IMR-90 (cell line): Measurements from ENCODE around the gene GDPD3. TPM values are rescaled to one million over a fixed set of nuclear protein-coding genes. Genes with fewer than 3 reads are reported as not detected.

ENCODE experiments used
- ATAC-seq: fragments of 200-7000 bp; cut with Tn5 transposase; 2 replicates; pipeline ENCODE4 v1.9.1; 2020; ENCODE audit warnings: low read depth, mild to moderate bottlenecking, moderate library complexity
- BruUV-seq: library from RNA; stranded (reverse); fragments of 400-500 nt; replicated peaks from 2 replicates; lab custom pipeline; 2021; lab: Mats Ljungman, UMichigan
- CTCF ChIA-PET: fragments of 300-600 bp; formaldehyde crosslinking; extraction: SDS; loops from one replicate; lab custom pipeline; 2021; ENCODE audit warnings: antibody characterized with exemption; lab: Yijun Ruan, JAX
- POLR2A ChIA-PET: fragments of 300-600 bp; sonication (Branson Sonifier 250); formaldehyde crosslinking; loops from one replicate; lab custom pipeline; 2022; ENCODE audit warnings: antibody characterized with exemption; ENCODE audit not compliant: unreplicated experiment; lab: Charles Lee
- DNase-seq: peaks from one replicate; pipeline ENCODE4 v3.0.0; 2013
- H2AFZ ChIP-seq: replicated peaks from 2 replicates; pipeline ENCODE3; 2013; ENCODE audit warnings: low read length, mild to moderate bottlenecking; ENCODE audit not compliant: poor library complexity
- H2AK5ac ChIP-seq: 2 replicates; pipeline ENCODE4 v1.6.1; 2013; ENCODE audit warnings: low read depth, low read length, inconsistent platforms
- H2AK9ac ChIP-seq: replicated peaks from 2 replicates; pipeline ENCODE3; 2013; ENCODE audit warnings: mild to moderate bottlenecking, low read depth, low read length, moderate library complexity; ENCODE audit not compliant: poor library complexity
- H2BK120ac ChIP-seq: 2 replicates; pipeline ENCODE4 v1.6.1; 2013; ENCODE audit warnings: low read depth, low read length, inconsistent platforms
- H2BK15ac ChIP-seq: 3 replicates; pipeline ENCODE4 v1.6.1; 2013; ENCODE audit warnings: low read depth, low read length, inconsistent platforms
- H2BK20ac ChIP-seq: 2 replicates; pipeline ENCODE4 v1.6.1; 2013; ENCODE audit warnings: low read depth, mild to moderate bottlenecking, inconsistent platforms, low read length, moderate library complexity
- H2BK5ac ChIP-seq: 2 replicates; pipeline ENCODE4 v1.6.1; 2013; ENCODE audit warnings: mild to moderate bottlenecking, low read depth, low read length, inconsistent platforms; ENCODE audit not compliant: poor library complexity, severe bottlenecking
- H3K14ac ChIP-seq: replicated peaks from 2 replicates; pipeline ENCODE4 v1.6.1; 2013; ENCODE audit warnings: low read depth, low read length, inconsistent platforms
- H3K18ac ChIP-seq: 2 replicates; pipeline ENCODE4 v1.6.1; 2013; ENCODE audit warnings: low read depth, low read length, control low read depth
- H3K23ac ChIP-seq: 2 replicates; pipeline ENCODE4 v1.6.1; 2013; ENCODE audit warnings: low read depth, low read length, inconsistent platforms
- H3K27ac ChIP-seq: 2 replicates; pipeline ENCODE4 v1.5.1; 2013; ENCODE audit warnings: mild to moderate bottlenecking, control low read depth, low read length; ENCODE audit not compliant: insufficient read depth
- H3K27me3 ChIP-seq: 2 replicates; pipeline ENCODE4 v1.6.1; 2013; ENCODE audit warnings: low read length; ENCODE audit not compliant: control insufficient read depth, insufficient read depth
- H3K36me3 ChIP-seq: 2 replicates; pipeline ENCODE4 v1.6.1; 2013; ENCODE audit warnings: low read length, mixed read lengths; ENCODE audit not compliant: control insufficient read depth, insufficient read depth
- H3K4ac ChIP-seq: 2 replicates; pipeline ENCODE4 v1.6.1; 2013; ENCODE audit warnings: low read depth, low read length, inconsistent platforms
- H3K4me1 ChIP-seq: 2 replicates; pipeline ENCODE4 v1.6.1; 2013; ENCODE audit warnings: low read length, mixed read lengths; ENCODE audit not compliant: control insufficient read depth, insufficient read depth
- H3K4me2 ChIP-seq: 2 replicates; pipeline ENCODE4 v1.6.1; 2013; ENCODE audit warnings: low read depth, mild to moderate bottlenecking, control low read depth, low read length, moderate library complexity
- H3K4me3 ChIP-seq: 2 replicates; pipeline ENCODE4 v1.5.1; 2013; ENCODE audit warnings: low read depth, mild to moderate bottlenecking, control low read depth, low read length, moderate library complexity; ENCODE audit not compliant: insufficient read depth
- H3K56ac ChIP-seq: 2 replicates; pipeline ENCODE4 v1.6.1; 2013; ENCODE audit warnings: low read length, inconsistent platforms; ENCODE audit not compliant: insufficient read depth; ENCODE audit errors: extremely low read depth
- H3K79me1 ChIP-seq, 2 experiments: 2 replicates each; pipeline ENCODE4 v1.6.1; 2013; ENCODE audit warnings: low read length in 2 of 2, inconsistent platforms in 1 of 2, low read depth in 1 of 2
- H3K9ac ChIP-seq: 2 replicates; pipeline ENCODE4 v1.6.1; 2013; ENCODE audit warnings: low read depth, low read length, control low read depth
- H3K9me1 ChIP-seq: 2 replicates; pipeline ENCODE4 v1.6.1; 2013; ENCODE audit warnings: low read length, inconsistent platforms; ENCODE audit not compliant: insufficient read depth
- H3K9me3 ChIP-seq: 2 replicates; pipeline ENCODE4 v1.6.1; 2013; ENCODE audit warnings: low read length; ENCODE audit not compliant: control insufficient read depth, insufficient read depth
- H4K20me1 ChIP-seq: 2 replicates; pipeline ENCODE4 v1.6.1; 2013; ENCODE audit warnings: low read length, inconsistent platforms; ENCODE audit not compliant: insufficient read depth
- H4K5ac ChIP-seq: 2 replicates; pipeline ENCODE4 v1.6.1; 2013; ENCODE audit warnings: mild to moderate bottlenecking, low read depth, low read length, control low read depth
- H4K8ac ChIP-seq, 2 experiments: 2 replicates each; pipeline ENCODE4 v1.6.1; 2013; ENCODE audit warnings: low read depth in 2 of 2, low read length in 2 of 2, control low read depth in 1 of 2, inconsistent platforms in 1 of 2
- H4K91ac ChIP-seq: 2 replicates; pipeline ENCODE4 v1.6.1; 2013; ENCODE audit warnings: low read depth, low read length, inconsistent platforms; ENCODE audit not compliant: insufficient read depth
- POLR2A ChIP-seq: IDR thresholded peaks from 2 replicates; pipeline ENCODE4 v1.6.1; 2012; ENCODE audit warnings: mild to moderate bottlenecking, low read depth, low read length
- RAD21 ChIP-seq: IDR thresholded peaks from 2 replicates; pipeline ENCODE4 v1.6.1; 2012; ENCODE audit warnings: low read length, improper control_type of control experiment
- RCOR1 ChIP-seq: IDR thresholded peaks from 2 replicates; pipeline ENCODE4 v1.6.1; 2012; ENCODE audit warnings: mild to moderate bottlenecking, low read length, improper control_type of control experiment; ENCODE audit not compliant: insufficient replicate concordance
- WGBS, 2 experiments: methylation state at CpG; one replicate each; pipeline versions ENCODE4 v1.1.5 to v1.1.7; 2013; ENCODE audit warnings: missing lambda C conversion rate in 2 of 2; ENCODE audit not compliant: insufficient read length in 1 of 2; ENCODE audit errors: extremely low coverage in 2 of 2; 5-methylcytosine and 5-hydroxymethylcytosine counted together
- dilution Hi-C: fragments of 300-500 bp; cut with HindIII; formaldehyde crosslinking; loops from one replicate; pipeline ENCODE4 v1.14.3; 2018; ENCODE audit warnings: low sequenced_read_pairs; ENCODE audit not compliant: unreplicated experiment
- in situ Hi-C: fragments of 300-500 bp; cut with MboI; formaldehyde crosslinking; loops from 3 replicates; pipeline ENCODE4 v1.14.3; 2019; ENCODE audit warnings: low sequenced_read_pairs, inconsistent platforms, mixed read lengths
- intact Hi-C: fragments of 100-400 bp; cut with micrococcal nuclease; formaldehyde crosslinking; loops from 2 replicates; pipeline ENCODE4 v1.10.0; 2022
- polyA plus RNA-seq, 3 experiments: library from polyadenylated mRNA; depleted of rRNA; stranded (reverse); fragments of >200 nt; gene quantifications; 2 replicates each; pipeline ENCODE4 v1.2.3, GENCODE V29; 2012; ENCODE audit warnings: low replicate concordance in 1 of 3
- total RNA-seq: library from RNA; depleted of rRNA; stranded (reverse); fragments of >200 nt; gene quantifications from 2 replicates; pipeline ENCODE4 v1.2.3, GENCODE V29; 2012
- TF ChIP-seq, protein P1 (sequence below): conservative IDR thresholded peaks from 2 replicates; pipeline ENCODE4 v1.5.1; 2012; ENCODE audit warnings: mild to moderate bottlenecking, low read depth, low read length, improper control_type of control experiment

Gene GDPD3
- total and polyA plus RNA-seq, 2 of the 4 experiments (the other 2 are of a cell fraction) = under 0.01 to 19.5 TPM

DNA sequence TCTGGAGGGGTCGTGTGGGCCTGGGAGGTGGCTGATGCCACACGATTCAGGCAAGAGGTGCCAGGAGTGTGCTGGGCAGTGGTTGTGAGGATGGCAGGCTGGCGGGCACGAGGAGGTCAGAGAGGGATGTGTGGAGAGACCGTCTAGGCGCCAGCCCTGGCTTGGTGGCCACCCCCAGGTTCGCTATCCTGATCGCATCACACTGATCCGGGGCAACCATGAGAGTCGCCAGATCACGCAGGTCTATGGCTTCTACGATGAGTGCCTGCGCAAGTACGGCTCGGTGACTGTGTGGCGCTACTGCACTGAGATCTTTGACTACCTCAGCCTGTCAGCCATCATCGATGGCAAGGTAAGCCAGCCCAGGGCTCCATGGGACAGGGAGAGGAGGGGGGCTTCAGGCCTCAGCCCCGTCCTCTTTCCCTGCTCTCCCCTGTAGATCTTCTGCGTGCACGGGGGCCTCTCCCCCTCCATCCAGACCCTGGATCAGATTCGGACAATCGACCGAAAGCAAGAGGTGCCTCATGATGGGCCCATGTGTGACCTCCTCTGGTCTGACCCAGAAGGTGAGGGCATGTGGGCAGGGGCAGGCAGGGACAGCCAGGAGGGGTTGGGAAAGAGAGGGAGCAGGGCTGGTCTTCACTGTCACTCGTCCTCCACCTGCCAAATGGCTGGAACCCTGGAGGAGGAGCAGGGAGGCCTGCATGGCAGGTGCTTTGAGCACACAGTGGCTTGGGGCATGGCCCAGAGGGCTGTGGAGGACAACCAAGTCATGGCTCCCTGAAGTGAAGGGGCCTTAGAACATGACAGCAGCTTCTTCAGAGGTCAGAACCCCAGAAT, 29.9 kb downstream of the GDPD3 start (continued):
- no peak for TF ChIP-seq POLR2A

DNA sequence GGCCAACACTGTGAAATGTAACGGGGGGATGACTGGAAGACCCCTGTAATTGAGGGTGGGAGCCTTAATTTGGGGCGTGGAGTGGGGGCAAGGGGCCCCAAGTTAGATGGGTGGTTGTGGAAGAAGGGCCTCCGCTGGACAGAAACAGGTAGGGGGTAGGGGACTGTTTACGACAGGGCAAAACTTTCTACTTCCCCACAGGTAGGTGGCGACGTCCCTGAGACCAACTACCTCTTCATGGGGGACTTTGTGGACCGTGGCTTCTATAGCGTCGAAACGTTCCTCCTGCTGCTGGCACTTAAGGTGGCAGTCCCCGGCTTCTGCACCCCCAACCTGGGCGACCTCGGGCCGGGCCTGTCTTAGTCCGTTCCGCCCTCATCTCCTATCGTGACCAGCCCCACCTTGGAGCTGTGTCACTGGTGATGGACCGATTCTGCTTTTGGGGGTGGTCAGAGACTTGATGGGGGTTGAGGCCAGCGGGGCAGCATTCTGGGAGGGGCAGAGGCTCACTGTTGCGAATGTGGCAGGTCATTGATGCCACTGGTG, 30.7 kb downstream of the GDPD3 start:
- no peak overlapping the region for H2BK15ac ChIP-seq
- H3K36me3 ChIP-seq = peaks cover 71% of the 10 kb centered on the region
- POLR2A ChIA-PET = no interaction called here
- H3K23ac ChIP-seq = no peak overlapping the region
- H2BK5ac ChIP-seq = no peak overlapping the region
- H3K9me1 ChIP-seq = no peaks in the 10 kb centered on the region
- no peaks in the 10 kb centered on the region for H3K9me3 ChIP-seq
- no peak overlapping the region for H3K18ac ChIP-seq
- in situ Hi-C loops = no loop called here
- TF ChIP-seq, protein P1, sequence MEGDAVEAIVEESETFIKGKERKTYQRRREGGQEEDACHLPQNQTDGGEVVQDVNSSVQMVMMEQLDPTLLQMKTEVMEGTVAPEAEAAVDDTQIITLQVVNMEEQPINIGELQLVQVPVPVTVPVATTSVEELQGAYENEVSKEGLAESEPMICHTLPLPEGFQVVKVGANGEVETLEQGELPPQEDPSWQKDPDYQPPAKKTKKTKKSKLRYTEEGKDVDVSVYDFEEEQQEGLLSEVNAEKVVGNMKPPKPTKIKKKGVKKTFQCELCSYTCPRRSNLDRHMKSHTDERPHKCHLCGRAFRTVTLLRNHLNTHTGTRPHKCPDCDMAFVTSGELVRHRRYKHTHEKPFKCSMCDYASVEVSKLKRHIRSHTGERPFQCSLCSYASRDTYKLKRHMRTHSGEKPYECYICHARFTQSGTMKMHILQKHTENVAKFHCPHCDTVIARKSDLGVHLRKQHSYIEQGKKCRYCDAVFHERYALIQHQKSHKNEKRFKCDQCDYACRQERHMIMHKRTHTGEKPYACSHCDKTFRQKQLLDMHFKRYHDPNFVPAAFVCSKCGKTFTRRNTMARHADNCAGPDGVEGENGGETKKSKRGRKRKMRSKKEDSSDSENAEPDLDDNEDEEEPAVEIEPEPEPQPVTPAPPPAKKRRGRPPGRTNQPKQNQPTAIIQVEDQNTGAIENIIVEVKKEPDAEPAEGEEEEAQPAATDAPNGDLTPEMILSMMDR = 0 out of 2 replicates have a peak, but pooled peaks have one; percentile 1
- no peak for TF ChIP-seq RAD21
- no peak for TF ChIP-seq RCOR1
- dilution Hi-C loops = no loop called here
- H4K20me1 ChIP-seq = peaks cover 38% of the 10 kb centered on the region
- no peak overlapping the region for H4K8ac ChIP-seq
- H2AK5ac ChIP-seq = no peak overlapping the region
- H2BK20ac ChIP-seq = no peak overlapping the region
- CTCF ChIA-PET = no interaction called here
- no peak overlapping the region for H3K14ac ChIP-seq
- DNase-seq (no peak), ATAC-seq (no peak)
- no peak overlapping the region for H3K9ac ChIP-seq
- no peak overlapping the region for H3K4me3 ChIP-seq
- no TSS peak for BruUV-seq
- no peaks in the 10 kb centered on the region for H3K27me3 ChIP-seq
- intact Hi-C loops = no loop called here
- no peak overlapping the region for H2BK120ac ChIP-seq
- H3K4me1 ChIP-seq = peaks cover 4% of the 10 kb centered on the region; the same call in 1 of the 2 replicates
- H2AFZ ChIP-seq = no peak overlapping the region
- no peak overlapping the region for H4K5ac ChIP-seq
- H4K91ac ChIP-seq = no peak overlapping the region
- 83% methylated on average over 7 of the region's 20 CpGs; no CpG with 5 or more reads in 1 of the 2 experiments for WGBS, 2 experiments
- H3K4ac ChIP-seq = no peak overlapping the region
- no peak overlapping the region for H3K4me2 ChIP-seq
- no peak overlapping the region for H2AK9ac ChIP-seq
- H3K79me1 ChIP-seq = peaks cover 31 to 47% of the 10 kb centered on the region in 2 experiments
- H3K27ac ChIP-seq = no peak overlapping the region
- H3K56ac ChIP-seq = no peak overlapping the region
